NOMO-1 treated with dmso at 0.1 percent for 144 hours (cell line): ENCODE measurements around the gene DTNBP1.
A peak's percentile ranks its signal among the peaks of the same experiment; 100 is the strongest.

ENCODE experiments used
- DNase-seq: peaks from one replicate; lab custom pipeline; 2025; ENCODE audit not compliant: unreplicated experiment; lab: John Stamatoyannopoulos, UW

DTNBP1 gene

GRCh38 chr6:15562977-15563376, 99.9 kb downstream of the DTNBP1 start:
- DNase-seq, result no peak

GRCh38 chr6:15561447-15562199, 101.2 kb downstream of the DTNBP1 start:
- DNase-seq, result no peak

DNA sequence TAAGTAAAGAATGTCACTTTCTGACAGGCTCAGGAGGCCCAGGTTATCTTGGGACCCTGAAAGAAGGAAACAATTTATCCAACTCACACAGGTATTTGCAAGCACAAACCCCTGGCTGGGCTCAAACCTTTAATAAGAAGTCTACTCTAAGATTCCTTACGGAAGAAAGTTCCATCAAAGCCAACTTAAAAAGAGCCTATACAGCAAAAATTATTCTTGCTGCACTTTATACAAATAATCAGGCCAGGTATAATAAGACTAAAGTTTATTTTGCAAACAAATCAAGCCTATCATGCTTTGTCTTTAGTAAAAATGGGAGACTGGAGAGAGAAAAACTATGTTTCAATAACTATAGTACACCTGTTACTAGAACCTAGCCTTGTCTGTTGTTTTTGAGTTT, 102.1 kb downstream of the DTNBP1 start:
- DNase-seq, result no peak

- no peak for DNase-seq
Measured at GRCh38 chr6:15557174-15557573, 105.7 kb downstream of the DTNBP1 start.

- DNase-seq, result no peak
Measured at GRCh38 chr6:15556711-15557110, 106.1 kb downstream of the DTNBP1 start.

DNA sequence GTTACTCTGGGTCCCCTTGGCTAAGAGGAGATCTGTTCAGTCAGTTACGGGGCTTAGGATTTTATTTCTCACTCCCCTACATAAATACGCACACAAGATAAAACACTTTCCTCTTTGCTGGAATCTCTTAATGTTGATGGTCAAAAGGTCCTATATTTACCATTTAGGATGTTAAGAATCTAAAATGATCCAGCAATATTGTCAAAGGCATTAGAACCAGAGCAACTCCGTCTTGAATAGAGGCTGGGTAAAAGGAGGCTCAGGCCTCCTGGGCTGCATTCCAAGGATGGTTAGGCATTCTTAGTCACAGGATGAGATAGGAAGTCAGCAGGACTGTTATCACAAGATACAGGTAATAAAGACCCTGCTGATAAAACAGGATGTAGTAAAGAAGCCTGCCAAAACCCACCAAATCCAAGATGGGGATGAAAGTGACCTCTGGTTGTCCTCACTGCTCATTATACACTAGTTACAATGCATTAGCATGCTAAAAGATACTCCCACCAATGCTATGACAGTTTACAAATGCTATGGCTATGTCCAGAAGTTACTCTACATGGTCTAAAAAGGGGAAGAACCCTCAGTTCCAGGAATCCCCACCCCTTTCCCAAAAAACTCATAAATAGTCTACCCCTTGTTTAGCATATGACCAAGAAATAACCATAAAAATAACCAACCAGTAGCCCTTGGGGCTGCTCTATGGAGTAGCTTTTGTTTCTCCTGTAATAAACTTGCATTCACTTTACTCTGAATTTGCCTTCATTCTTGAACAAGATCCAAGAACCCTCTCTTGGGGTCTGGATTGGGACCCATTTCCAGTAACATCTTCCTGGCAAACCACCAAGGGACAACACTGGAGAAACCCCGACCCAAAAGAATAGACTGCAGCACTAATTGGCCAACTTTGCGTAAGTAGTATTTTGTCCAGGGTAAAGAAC, 107.5 kb downstream of the DTNBP1 start:
- no peak for DNase-seq

DNA sequence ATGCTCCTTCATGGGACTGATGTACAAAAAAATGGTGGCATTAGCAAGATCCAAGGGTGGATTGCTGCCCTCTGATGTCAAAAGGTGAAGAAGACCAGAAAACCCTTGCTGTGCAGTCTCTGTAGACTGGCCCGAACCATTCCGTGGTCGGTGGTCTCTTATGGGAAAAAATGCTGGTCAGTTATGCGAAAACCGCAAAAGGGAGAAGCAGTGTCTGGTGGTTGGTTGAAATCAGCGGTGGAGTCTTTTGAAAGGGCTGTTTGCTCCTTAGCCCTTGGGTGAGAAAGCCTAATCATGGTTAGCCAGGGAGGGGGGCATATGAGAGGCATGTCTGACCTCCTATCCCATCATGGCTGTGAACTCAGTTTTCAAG, 108.1 kb downstream of the DTNBP1 start:
- DNase-seq, result no peak

DNA sequence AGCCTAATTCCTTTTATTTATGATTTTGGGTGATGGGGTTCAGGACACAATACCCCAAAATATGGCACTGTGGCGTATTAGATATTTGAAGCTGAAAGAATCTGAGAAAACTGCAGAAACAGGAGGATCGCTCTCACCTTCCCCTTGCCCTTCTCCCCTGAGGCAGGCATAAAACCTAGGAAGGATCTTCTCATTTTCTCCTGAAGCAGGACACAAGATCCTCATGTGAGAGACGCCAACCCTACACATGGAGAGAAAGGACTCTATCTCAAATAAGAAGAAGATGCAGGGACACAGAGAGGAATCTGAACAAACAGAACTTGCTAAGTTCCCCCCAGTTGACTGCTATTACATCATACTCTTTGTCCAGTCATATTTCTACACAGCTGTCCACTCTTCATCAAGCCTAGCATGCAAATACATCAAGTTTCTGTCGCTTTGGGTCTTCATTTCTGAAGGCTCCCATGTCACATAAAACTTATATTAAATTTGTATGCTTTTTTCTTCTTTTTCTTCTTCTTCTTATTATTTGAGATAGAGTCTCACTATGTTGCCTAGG, 109.0 kb downstream of the DTNBP1 start:
- no peak for DNase-seq

GRCh38 chr6:15553031-15553430, 109.8 kb downstream of the DTNBP1 start:
- DNase-seq, result no peak

GRCh38 chr6:15551798-15552197, 111.0 kb downstream of the DTNBP1 start:
- DNase-seq, result no peak

GRCh38 chr6:15551262-15551661, 111.6 kb downstream of the DTNBP1 start:
- no peak for DNase-seq

DNA sequence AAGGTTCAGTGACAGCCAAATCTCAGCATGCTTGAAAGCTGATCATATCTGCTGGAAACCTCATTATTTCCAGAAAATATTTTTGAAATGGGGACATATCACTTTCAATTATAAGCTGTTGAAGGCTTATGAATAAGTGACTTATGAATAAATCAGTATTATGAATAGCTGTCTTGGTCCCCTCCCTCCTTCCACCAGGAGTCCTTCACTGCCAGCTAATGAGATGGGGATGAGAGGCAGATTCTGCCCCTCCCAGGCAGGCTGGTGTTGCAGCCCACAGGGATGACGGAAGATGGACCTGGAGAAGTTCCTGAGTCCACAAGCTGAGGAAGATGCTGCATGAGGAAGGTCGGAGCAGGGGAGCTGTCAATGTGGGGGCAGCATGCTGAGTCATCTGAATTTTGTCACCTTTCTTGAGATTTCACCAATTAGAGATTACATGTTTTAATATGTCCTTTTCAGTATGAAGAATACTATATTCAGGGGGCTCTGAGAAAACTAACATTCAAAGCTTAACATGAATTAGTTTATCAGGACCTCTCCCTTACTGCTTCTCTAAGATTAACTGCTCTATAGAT, 112.2 kb downstream of the DTNBP1 start:
- DNase-seq, result no peak

- no peak for DNase-seq
Measured at GRCh38 chr6:15549371-15549770, 113.5 kb downstream of the DTNBP1 start.

- DNase-seq, result no peak
Measured at GRCh38 chr6:15547400-15547799, 115.4 kb downstream of the DTNBP1 start.

- no peak for DNase-seq
Measured at GRCh38 chr6:15546591-15546990, 116.2 kb downstream of the DTNBP1 start.

DNA sequence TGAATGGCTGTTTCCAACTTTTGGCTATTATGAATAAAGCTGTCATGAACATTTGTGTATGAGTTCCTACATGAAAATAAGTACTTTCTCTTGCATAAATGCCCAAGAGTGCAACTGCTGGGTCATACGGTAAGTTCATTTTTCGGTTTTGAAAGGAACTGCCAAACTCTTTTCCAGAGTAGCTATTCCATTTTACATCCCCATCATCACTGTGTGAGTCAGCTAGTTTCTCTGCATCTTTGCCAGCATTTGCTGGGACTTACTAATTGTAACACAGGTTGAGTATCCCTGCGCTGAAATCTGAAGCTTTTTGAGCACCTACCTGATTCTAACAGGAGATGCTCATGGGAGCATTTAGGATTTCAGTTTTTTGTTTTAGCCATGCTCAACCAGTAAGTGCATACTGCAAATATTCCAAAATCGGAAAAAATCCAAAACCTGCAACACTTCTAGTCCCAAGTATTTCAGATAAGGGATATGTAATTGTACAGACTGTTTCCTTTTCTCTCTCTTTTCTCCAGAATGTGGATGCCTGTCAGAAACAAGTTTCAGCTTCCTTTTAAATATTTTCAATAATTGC, 118.4 kb downstream of the DTNBP1 start:
- DNase-seq, result no peak

GRCh38 chr6:15543332-15543917, 119.4 kb downstream of the DTNBP1 start:
- peak; percentile 9 for DNase-seq

GRCh38 chr6:15539722-15540270, 123.0 kb downstream of the DTNBP1 start:
- no peak for DNase-seq

- no peak for DNase-seq
Measured at GRCh38 chr6:15538766-15539495, 123.9 kb downstream of the DTNBP1 start.

DNA sequence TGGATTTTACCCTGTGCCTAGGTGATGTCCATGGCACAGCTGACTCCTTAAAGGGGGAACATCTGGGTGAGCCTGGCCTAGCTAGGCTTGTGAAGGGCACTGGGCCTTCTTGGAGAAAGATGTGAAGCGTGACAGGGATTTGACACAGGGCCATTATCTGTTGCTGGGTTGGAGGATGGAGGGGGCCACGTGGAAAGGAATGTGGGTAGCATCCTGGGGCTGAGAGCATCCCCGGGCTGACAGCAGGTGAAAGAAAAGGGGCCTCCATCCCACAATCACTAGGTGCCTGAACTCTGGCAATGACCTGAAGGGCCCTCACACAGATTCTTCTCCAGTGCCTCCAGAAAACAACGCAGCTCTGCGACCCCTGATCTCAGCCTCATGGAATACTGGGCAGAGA, 124.7 kb downstream of the DTNBP1 start:
- DNase-seq, result no peak
